Endothelial cell (in vitro differentiated cells): ENCODE measurements around the gene SLC6A13. TPM values are rescaled to one million over a fixed set of nuclear protein-coding genes. Genes with fewer than 3 reads are reported as not detected.
"Not testable (repeated sequence)": the region's sequence is repeated elsewhere in the genome, so short reads cannot be mapped to it uniquely, and the experiment has no call there.

ENCODE experiments used
- DNase-seq: peaks from one replicate; pipeline ENCODE4 v3.0.0; 2021; ENCODE audit warnings: low spot score
- H3K27ac Mint-ChIP-seq: one replicate; pipeline ENCODE4 v1.8.0; 2021; ENCODE audit warnings: mixed read lengths, inconsistent platforms; ENCODE audit not compliant: unreplicated experiment
- H3K27me3 Mint-ChIP-seq: one replicate; pipeline ENCODE4 v1.8.0; 2021; ENCODE audit warnings: mild to moderate bottlenecking, moderate library complexity, mixed read lengths, inconsistent platforms; ENCODE audit not compliant: unreplicated experiment
- H3K36me3 Mint-ChIP-seq: one replicate; pipeline ENCODE4 v1.8.0; 2021; ENCODE audit warnings: mild to moderate bottlenecking, low read depth, mixed read lengths, inconsistent platforms; ENCODE audit not compliant: unreplicated experiment
- H3K4me1 Mint-ChIP-seq: one replicate; pipeline ENCODE4 v1.8.0; 2021; ENCODE audit warnings: mild to moderate bottlenecking, mixed read lengths, inconsistent platforms; ENCODE audit not compliant: unreplicated experiment
- H3K4me3 Mint-ChIP-seq: one replicate; pipeline ENCODE4 v1.8.0; 2021; ENCODE audit warnings: mild to moderate bottlenecking, mixed read lengths, inconsistent platforms; ENCODE audit not compliant: unreplicated experiment
- H3K9me3 Mint-ChIP-seq: one replicate; pipeline ENCODE4 v1.8.0; 2021; ENCODE audit warnings: mixed read lengths, inconsistent platforms; ENCODE audit not compliant: unreplicated experiment
- total RNA-seq: library from RNA; stranded (reverse); fragmentation: NEBNext Ultra II Directional; extraction: Animal tissue kit (Norgen Biotek cat#: 25700); gene quantifications from one replicate; pipeline ENCODE4 v1.2.1, GENCODE V29; 2021; ENCODE audit not compliant: unreplicated experiment
- TF ChIP-seq, protein P1 (sequence below): fragments of 200-600 bp; sonication (generic); IDR thresholded peaks from one replicate; pipeline ENCODE4 v1.5.0; 2021; ENCODE audit warnings: antibody characterized with exemption; ENCODE audit not compliant: unreplicated experiment

The SLC6A13 gene
- total RNA-seq, 1 donor from 2014 or later, result 0.90 TPM

DNA sequence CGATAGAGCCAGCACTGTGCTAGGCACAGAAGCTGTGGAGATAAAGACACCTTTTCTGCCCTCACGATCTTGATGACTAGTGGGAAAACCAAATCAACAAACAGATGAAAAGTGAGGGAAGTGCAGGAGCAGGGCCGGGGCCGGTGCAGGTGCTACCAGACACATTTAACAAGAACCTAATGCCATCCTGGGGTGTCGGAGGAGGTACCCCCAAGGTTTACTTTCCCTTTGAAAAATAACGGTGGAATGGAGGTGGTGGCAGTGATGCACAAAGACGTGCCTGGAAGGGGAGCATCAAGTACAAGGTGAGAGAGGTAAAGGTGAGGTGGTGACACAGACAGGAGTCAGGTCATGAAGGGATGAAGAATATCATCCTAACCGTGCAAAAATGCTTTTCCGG is 22.1 kb downstream of the SLC6A13 start:
- Mint-ChIP-seq H3K36me3 (peaks cover 17% of the 10 kb centered on the region), H3K4me3 (no peak overlapping the region), H3K4me1 (no peaks in the 10 kb centered on the region), H3K9me3 (peaks cover 12% of the 10 kb centered on the region), H3K27ac (no peak overlapping the region), H3K27me3 (peaks cover 4% of the 10 kb centered on the region)
- DNase-seq, result no peak
- TF ChIP-seq, protein P1, sequence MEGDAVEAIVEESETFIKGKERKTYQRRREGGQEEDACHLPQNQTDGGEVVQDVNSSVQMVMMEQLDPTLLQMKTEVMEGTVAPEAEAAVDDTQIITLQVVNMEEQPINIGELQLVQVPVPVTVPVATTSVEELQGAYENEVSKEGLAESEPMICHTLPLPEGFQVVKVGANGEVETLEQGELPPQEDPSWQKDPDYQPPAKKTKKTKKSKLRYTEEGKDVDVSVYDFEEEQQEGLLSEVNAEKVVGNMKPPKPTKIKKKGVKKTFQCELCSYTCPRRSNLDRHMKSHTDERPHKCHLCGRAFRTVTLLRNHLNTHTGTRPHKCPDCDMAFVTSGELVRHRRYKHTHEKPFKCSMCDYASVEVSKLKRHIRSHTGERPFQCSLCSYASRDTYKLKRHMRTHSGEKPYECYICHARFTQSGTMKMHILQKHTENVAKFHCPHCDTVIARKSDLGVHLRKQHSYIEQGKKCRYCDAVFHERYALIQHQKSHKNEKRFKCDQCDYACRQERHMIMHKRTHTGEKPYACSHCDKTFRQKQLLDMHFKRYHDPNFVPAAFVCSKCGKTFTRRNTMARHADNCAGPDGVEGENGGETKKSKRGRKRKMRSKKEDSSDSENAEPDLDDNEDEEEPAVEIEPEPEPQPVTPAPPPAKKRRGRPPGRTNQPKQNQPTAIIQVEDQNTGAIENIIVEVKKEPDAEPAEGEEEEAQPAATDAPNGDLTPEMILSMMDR, result no peak

DNA sequence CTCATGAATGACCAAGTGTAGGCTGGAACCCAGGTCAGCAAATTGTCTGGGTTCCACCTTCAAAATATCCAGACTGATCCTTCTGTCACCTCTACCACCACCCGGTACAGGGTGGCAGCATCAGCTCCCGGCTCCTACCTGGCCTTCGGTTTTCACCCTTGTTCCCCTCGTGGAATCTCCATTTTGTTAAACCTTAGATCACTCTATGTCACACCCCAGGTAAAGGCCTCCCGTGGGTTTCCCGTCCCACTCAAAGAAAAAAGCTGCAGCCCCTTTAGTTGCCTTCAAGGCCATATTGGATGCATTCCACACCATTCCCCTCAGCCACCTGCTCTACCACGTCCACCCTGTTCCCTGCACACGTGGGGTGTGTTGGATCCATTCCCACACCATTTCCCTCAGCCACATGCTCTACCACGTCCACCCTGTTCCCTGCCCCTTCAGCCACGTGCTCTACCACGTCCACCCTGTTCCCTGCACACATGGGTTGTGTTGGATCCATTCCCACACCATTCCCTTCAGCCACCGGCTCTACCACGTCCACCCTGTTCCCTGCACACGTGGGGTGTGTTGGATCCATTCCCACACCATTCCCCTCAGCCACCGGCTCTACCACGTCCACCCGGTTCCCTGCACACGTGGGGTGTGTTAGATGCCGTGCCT is 23.8 kb downstream of the SLC6A13 start:
- TF ChIP-seq, protein P1, result no peak
- Mint-ChIP-seq H3K27ac (no peak overlapping the region), H3K4me3 (no peak overlapping the region), H3K4me1 (no peaks in the 10 kb centered on the region), H3K9me3 (peaks cover 12% of the 10 kb centered on the region), H3K36me3 (peaks cover 17% of the 10 kb centered on the region), H3K27me3 (peaks cover 4% of the 10 kb centered on the region)
- DNase-seq, result no peak

DNA sequence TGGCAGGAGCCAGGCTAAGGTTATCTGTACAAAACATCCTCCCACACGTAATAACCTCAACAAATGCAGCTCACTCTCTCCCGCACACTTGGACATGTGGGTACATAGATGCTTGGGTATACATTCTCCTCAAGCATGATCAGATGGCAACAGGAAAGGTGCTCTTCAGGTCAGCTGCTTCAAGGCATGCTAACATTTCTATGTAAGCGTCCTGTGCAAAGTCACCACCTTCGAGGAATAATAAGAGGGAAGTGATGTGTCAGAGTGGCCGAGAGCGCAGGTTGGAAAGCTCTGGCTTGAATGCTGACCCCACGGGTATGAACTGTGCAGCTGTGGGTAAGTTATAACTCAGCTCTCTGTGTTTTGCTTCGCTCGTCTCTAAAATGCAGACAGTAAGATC is 24.5 kb downstream of the SLC6A13 start:
- Mint-ChIP-seq H3K27ac (no peak overlapping the region), H3K36me3 (peaks cover 17% of the 10 kb centered on the region), H3K4me3 (no peak overlapping the region), H3K9me3 (peaks cover 12% of the 10 kb centered on the region), H3K4me1 (peaks cover 2% of the 10 kb centered on the region), H3K27me3 (peaks cover 4% of the 10 kb centered on the region)
- DNase-seq, result no peak
- TF ChIP-seq, protein P1, result no peak

DNA sequence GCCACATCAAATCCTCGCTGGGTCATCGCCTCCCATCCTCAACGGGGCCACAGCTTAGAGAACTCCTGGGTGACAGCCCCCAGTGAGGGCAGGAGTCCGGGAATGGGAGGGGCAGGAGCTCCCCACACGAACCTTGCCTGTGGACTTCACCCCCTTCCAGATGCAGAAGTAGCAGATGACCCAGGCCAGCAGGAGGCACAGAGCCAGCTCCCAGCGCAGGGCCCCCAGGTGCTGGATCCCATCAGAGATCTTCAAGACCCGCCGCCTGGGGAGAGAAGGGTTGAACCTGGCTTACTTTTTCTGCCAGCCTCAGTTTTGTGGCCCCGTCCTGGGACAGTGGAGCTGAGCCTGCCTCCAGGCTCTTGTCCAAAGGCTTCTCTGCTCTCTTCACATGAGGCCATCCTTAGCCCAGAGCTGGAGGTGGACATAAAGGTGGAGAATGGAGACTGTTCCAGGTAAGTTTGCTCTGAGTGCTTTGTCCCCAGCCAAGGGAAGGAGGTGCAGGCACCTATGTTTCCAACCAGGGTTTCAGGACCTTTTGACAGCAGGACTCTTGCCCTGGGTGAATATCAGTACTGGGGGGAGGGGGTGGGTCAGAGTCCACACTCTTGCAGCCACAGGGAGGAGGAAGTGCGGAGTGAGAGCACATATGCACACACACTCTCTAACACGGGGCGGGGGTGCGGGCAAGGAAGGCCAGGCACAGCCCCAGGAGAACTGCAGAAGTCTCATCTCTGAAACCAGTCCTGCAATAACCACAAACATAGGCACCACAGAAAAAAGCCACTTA is 25.4 kb downstream of the SLC6A13 start:
- no peak for DNase-seq
- Mint-ChIP-seq H3K27ac (no peak overlapping the region), H3K9me3 (peaks cover 12% of the 10 kb centered on the region), H3K27me3 (peaks cover 4% of the 10 kb centered on the region), H3K4me1 (peaks cover 2% of the 10 kb centered on the region), H3K4me3 (no peak overlapping the region), H3K36me3 (peaks cover 17% of the 10 kb centered on the region)
- TF ChIP-seq, protein P1, result no peak

DNA sequence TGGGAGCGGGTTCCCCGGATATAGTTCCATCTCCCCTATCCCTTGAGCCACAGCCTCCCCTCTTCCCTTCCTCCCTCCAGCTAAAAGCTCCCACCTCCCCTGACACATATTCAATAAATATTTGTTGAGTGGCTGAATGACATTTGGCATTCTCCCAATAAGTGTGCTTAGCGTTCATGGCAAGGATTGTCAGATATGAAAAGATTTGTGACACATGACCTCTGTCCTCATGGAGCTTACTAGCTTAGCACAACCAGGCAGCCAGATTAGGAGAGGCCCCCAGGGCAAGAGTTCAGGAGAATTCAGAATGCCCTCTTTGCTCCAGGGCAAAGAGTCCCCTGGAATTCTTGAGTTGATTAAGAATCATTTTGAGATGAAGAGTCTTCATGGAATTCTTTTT is 26.2 kb downstream of the SLC6A13 start:
- H3K4me3 Mint-ChIP-seq, result peak overlapping the region; percentile 60
- TF ChIP-seq, protein P1, result no peak
- H3K9me3 Mint-ChIP-seq, result peaks cover 12% of the 10 kb centered on the region
- no peak for DNase-seq
- no peak overlapping the region for H3K27ac Mint-ChIP-seq
- peaks cover 17% of the 10 kb centered on the region for H3K36me3 Mint-ChIP-seq
- H3K4me1 Mint-ChIP-seq, result peaks cover 2% of the 10 kb centered on the region
- peaks cover 4% of the 10 kb centered on the region for H3K27me3 Mint-ChIP-seq

DNA sequence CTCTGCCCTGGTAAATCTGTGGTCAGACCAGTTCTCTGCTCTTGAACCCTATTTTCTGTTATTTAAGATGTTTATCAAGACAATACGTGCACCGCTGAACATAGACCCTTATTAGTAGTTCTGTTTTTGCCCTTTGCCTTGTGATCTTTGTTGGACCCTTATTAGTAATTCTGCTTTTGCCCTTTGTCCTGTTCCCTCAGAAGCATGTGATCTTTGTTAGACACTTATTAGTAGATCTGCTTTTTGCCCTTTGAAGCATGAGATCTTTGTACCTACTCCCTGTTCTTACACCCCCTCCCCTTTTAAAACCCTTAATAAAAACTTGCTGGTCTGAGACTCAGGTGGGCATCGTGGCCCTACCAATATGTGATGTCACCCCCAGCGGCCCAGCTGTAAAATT is 26.7 kb downstream of the SLC6A13 start:
- H3K27me3 Mint-ChIP-seq, H3K4me3 Mint-ChIP-seq, DNase-seq, H3K27ac Mint-ChIP-seq, H3K4me1 Mint-ChIP-seq: not testable (repeated sequence)
- peaks cover 17% of the 10 kb centered on the region for H3K36me3 Mint-ChIP-seq
- peaks cover 12% of the 10 kb centered on the region for H3K9me3 Mint-ChIP-seq
